Common myeloid progenitor, CD34-positive (primary cell): ENCODE measurements around the gene PITPNM3.

Source experiments
- CTCF ChIA-PET: fragments of 350-600 bp; sonication (Branson Sonifier 250); formaldehyde crosslinking; loops from one replicate; lab custom pipeline; 2021; ENCODE audit warnings: antibody characterized with exemption; lab: Charles Lee
- POLR2A ChIA-PET: fragments of 350-600 bp; sonication (Branson Sonifier 250); formaldehyde crosslinking; loops from one replicate; lab custom pipeline; 2021; ENCODE audit warnings: antibody characterized with exemption; lab: Charles Lee
- DNase-seq, 3 donors: peaks; one replicate each; pipeline versions ENCODE4 v3.0.0 to v3.0.0-alpha.2; 2013
- H3K27ac ChIP-seq, 2 experiments: 1 replicate in 1 of 2; 2 replicates in 1 of 2; pipeline ENCODE4 v1.7.0; 2013; ENCODE audit warnings: inconsistent platforms in 2 of 2, low read length in 2 of 2, mild to moderate bottlenecking in 2 of 2, low read depth in 1 of 2, moderate library complexity in 1 of 2; ENCODE audit not compliant: severe bottlenecking in 2 of 2, insufficient read depth in 1 of 2, poor library complexity in 1 of 2
- H3K27me3 ChIP-seq, 5 experiments: replicated peaks in 2 of 5; 1 replicate in 3 of 5; 2 replicates in 2 of 5; pipeline versions ENCODE4 v1.6.1 to v1.7.0; 2013; ENCODE audit warnings: low read length in 4 of 5, mild to moderate bottlenecking in 2 of 5, moderate library complexity in 2 of 5, inconsistent platforms in 1 of 5; ENCODE audit not compliant: insufficient read depth in 5 of 5, control insufficient read depth in 4 of 5
- H3K36me3 ChIP-seq, 4 experiments: 1 replicate in 2 of 4; 2 replicates in 2 of 4; pipeline versions ENCODE4 v1.6.1 to v1.7.0; 2013; ENCODE audit warnings: low read length in 3 of 4, control low read depth in 1 of 4, mild to moderate bottlenecking in 1 of 4; ENCODE audit not compliant: control insufficient read depth in 4 of 4, insufficient read depth in 4 of 4
- H3K4me1 ChIP-seq, 4 experiments: 1 replicate in 3 of 4; 2 replicates in 1 of 4; pipeline versions ENCODE4 v1.6.1 to v1.7.1; 2013; ENCODE audit warnings: low read length in 3 of 4, mild to moderate bottlenecking in 3 of 4, control low read depth in 1 of 4, inconsistent platforms in 1 of 4, moderate library complexity in 1 of 4; ENCODE audit not compliant: control insufficient read depth in 4 of 4, insufficient read depth in 4 of 4; ENCODE audit errors: control extremely low read depth in 1 of 4
- H3K4me3 ChIP-seq, 7 experiments: 1 replicate in 4 of 7; 2 replicates in 3 of 7; pipeline versions ENCODE4 v1.5.1 to v1.7.0; 2013; ENCODE audit warnings: mild to moderate bottlenecking in 7 of 7, low read length in 6 of 7, moderate library complexity in 6 of 7, inconsistent platforms in 2 of 7, low read depth in 2 of 7, control low read depth in 1 of 7; ENCODE audit not compliant: insufficient read depth in 4 of 7, control insufficient read depth in 1 of 7; ENCODE audit errors: extremely low read depth in 1 of 7
- H3K9me3 ChIP-seq, 5 experiments: 1 replicate in 4 of 5; 2 replicates in 1 of 5; pipeline versions ENCODE4 v1.6.1 to v1.7.1; 2013; ENCODE audit warnings: low read length in 4 of 5, mild to moderate bottlenecking in 2 of 5, inconsistent platforms in 1 of 5, low read depth in 1 of 5, moderate library complexity in 1 of 5; ENCODE audit not compliant: control insufficient read depth in 4 of 5, insufficient read depth in 2 of 5; ENCODE audit errors: control extremely low read depth in 1 of 5
- WGBS: methylation state at CpG from one replicate; pipeline ENCODE4 v1.1.5; 2013; ENCODE audit not compliant: insufficient coverage; 5-methylcytosine and 5-hydroxymethylcytosine counted together

The PITPNM3 gene

GRCh38 chr17:6588165-6588564 lies 31.8 kb upstream of the PITPNM3 start:
- no peak for DNase-seq
- WGBS = 100% methylated on average over 3 of the region's 5 CpGs
- H3K9me3 ChIP-seq = peaks cover 0 to 32% (median 20%) of the 10 kb centered on the region in 5 experiments
- ChIA-PET POLR2A (no interaction called here), CTCF (interaction anchor here (0.9 kb wide), 1 partner anchor 10 kb away, joined by 3 read pairs; no protein-coding TSS in a partner anchor)
- H3K27me3 ChIP-seq = no peaks in the 10 kb centered on the region
- H3K36me3 ChIP-seq = peaks cover 28 to 90% (median 66%) of the 10 kb centered on the region in 4 experiments
- H3K27ac ChIP-seq = no peak overlapping the region
- no peaks in the 10 kb centered on the region for H3K4me1 ChIP-seq
- no peak overlapping the region for H3K4me3 ChIP-seq

DNA sequence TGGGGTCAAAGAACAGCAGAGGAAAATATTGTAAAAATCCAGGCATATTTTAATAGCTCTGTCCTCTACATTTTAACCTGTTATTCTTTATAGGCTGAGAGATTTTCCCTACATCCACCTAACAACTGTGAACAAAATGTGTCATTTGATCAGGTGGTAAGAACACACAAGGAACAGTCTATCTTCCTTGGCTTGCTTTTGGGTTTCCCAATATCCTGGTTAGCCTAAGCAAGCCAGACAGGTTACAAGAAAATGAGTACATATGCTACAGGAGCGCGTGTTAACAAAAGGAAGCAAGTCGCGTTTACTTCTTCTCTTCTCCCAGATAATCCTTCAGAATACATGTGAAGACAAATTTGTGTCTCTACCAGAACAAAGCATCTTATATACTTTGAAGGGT lies 31.0 kb upstream of the PITPNM3 start:
- ChIA-PET POLR2A (no interaction called here), CTCF (no interaction called here)
- 100% methylated on average over 4 of the region's 4 CpGs for WGBS
- H3K27me3 ChIP-seq = no peaks in the 10 kb centered on the region
- no peak for DNase-seq
- H3K4me1 ChIP-seq = no peaks in the 10 kb centered on the region
- no peak overlapping the region for H3K27ac ChIP-seq
- peaks cover 28 to 97% (median 66%) of the 10 kb centered on the region in 4 experiments for H3K36me3 ChIP-seq
- no peak overlapping the region for H3K4me3 ChIP-seq
- peaks cover 0 to 37% (median 20%) of the 10 kb centered on the region in 5 experiments for H3K9me3 ChIP-seq

DNA sequence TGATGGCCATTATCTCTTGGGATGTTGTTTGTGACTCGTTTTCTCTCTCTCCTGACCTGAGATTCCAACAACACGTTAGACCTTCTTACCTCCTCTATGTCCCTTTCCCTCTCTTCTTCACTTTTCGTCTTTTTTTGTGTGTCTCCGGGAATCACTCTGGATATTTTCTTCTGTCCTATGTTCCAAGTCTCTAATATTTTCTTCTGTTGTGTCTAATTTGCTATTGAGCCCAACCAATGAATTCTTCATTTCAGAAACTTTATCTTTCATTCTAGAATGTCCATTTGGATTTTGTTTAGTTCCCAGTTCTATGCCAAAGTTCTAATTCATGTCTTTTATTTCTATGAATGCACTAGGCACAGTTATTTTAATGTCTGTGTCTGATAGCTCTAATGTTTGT lies 27.1 kb upstream of the PITPNM3 start:
- Histone ChIP-seq H3K4me1 (no peaks in the 10 kb centered on the region), H3K4me3 (no peak overlapping the region), H3K27me3 (no peaks in the 10 kb centered on the region), H3K36me3 (peaks cover 16 to 83% (median 53%) of the 10 kb centered on the region in 4 experiments), H3K9me3 (peaks cover 0 to 37% (median 20%) of the 10 kb centered on the region in 5 experiments), H3K27ac (no peak overlapping the region)
- no peak for DNase-seq
- ChIA-PET CTCF (no interaction called here), POLR2A (no interaction called here)
- WGBS = 100% methylated on average over 4 of the region's 4 CpGs

DNA sequence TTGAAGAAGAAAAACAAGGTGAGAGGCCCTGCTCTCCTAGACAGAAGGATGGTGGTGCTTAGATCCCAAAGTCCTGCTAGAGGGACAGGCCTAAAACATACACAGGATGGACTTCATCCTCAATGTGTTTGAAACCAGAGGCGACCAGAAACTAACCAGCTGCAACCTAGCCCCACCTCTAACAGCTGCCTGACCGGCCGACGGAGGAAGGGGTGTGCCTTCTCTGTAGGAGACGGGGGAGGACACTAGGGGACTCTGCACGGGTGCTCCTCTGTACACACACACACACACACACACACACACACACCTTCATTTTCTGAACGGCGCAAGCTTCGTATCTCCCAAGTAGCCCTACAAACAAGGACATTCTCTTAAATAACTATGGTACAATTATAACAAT lies 24.3 kb upstream of the PITPNM3 start:
- POLR2A ChIA-PET = no interaction called here
- CTCF ChIA-PET = interaction anchor here (0.7 kb wide), 1 partner anchor 54 kb away, joined by 3 read pairs; no protein-coding TSS in a partner anchor
- Histone ChIP-seq H3K9me3 (peaks cover 0 to 28% (median 14%) of the 10 kb centered on the region in 5 experiments), H3K4me3 (no peak overlapping the region), H3K36me3 (peaks cover 9 to 67% (median 41%) of the 10 kb centered on the region in 4 experiments), H3K4me1 (peaks cover 0 to 6% (median 5%) of the 10 kb centered on the region in 4 experiments), H3K27ac (no peak overlapping the region), H3K27me3 (no peaks in the 10 kb centered on the region)
- DNase-seq = no peak
- 100% methylated on average over 1 of the region's 9 CpGs for WGBS

DNA sequence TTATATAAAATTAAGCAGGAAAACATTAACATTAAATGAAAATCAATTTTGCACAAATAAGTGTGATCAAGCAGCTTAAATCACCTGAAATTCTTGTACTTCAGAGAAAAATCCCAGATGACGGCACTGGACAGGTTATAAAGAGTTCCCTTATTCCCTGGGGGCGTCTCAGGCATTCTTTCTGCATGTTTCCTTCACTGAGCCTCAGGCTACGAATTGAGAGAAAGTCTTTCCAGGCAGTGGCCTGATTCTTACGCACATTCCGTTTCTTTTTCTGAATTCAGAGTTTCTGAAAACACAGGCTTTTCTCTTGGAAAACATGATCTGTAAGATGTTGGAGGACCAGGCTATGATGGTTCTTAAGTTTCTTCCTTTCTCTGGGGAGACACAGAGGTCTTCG lies 22.1 kb upstream of the PITPNM3 start:
- WGBS = 86% methylated on average over 5 of the region's 6 CpGs
- Histone ChIP-seq H3K4me1 (peaks cover 2 to 18% (median 16%) of the 10 kb centered on the region in 4 experiments), H3K27ac (no peak overlapping the region), H3K27me3 (no peaks in the 10 kb centered on the region), H3K36me3 (peaks cover 5 to 45% (median 29%) of the 10 kb centered on the region in 4 experiments), H3K9me3 (peaks cover 0 to 8% (median 3%) of the 10 kb centered on the region in 5 experiments), H3K4me3 (no peak overlapping the region)
- no peak for DNase-seq
- ChIA-PET POLR2A (interaction anchor here (0.6 kb wide), 1 partner anchor 15 kb away, joined by 3 read pairs; no protein-coding TSS in a partner anchor), CTCF (interaction anchor here (1.8 kb wide), 1 partner anchor 105 kb away, joined by 5 read pairs; no protein-coding TSS in a partner anchor)

- POLR2A ChIA-PET = interaction anchor here (0.6 kb wide), 1 partner anchor 15 kb away, joined by 3 read pairs; no protein-coding TSS in a partner anchor
- 98% methylated on average over 5 of the region's 7 CpGs for WGBS
- Histone ChIP-seq H3K27me3 (no peaks in the 10 kb centered on the region), H3K9me3 (peaks cover 0 to 1% (median 0%) of the 10 kb centered on the region in 5 experiments), H3K27ac (no peak overlapping the region), H3K4me3 (no peak overlapping the region), H3K36me3 (peaks cover 5 to 38% (median 23%) of the 10 kb centered on the region in 4 experiments), H3K4me1 (peaks cover 2 to 18% (median 16%) of the 10 kb centered on the region in 4 experiments)
- CTCF ChIA-PET = interaction anchor here (1.8 kb wide), 1 partner anchor 105 kb away, joined by 5 read pairs; no protein-coding TSS in a partner anchor
- no peak for DNase-seq
Observed at GRCh38 chr17:6577686-6578263, 21.4 kb upstream of the PITPNM3 start.
